GM19468 (cell line): ENCODE data around the gene KPNA1.
"Not testable (repeated sequence)": the region's sequence is repeated elsewhere in the genome, so short reads cannot be mapped to it uniquely, and the experiment has no call there.

Experiments used
- ATAC-seq: cut with Tn5 transposase; IDR thresholded peaks from one replicate; pipeline ENCODE4 v1.9.1; 2021; ENCODE audit warnings: mild to moderate bottlenecking, moderate library complexity, moderate number of reproducible peaks; ENCODE audit not compliant: unreplicated experiment; ENCODE audit errors: extremely low read depth

Gene KPNA1

GRCh38 chr3:122488262-122488973, 26.3 kb downstream of the KPNA1 start:
- no peak for ATAC-seq

- no peak for ATAC-seq
Observed at GRCh38 chr3:122484985-122485384, 29.8 kb downstream of the KPNA1 start.

- no peak for ATAC-seq
Observed at GRCh38 chr3:122481390-122481789, 33.3 kb downstream of the KPNA1 start.

- no peak for ATAC-seq
Observed at GRCh38 chr3:122476532-122476931, 38.2 kb downstream of the KPNA1 start.

GRCh38 chr3:122475316-122475715, 39.4 kb downstream of the KPNA1 start:
- no peak for ATAC-seq

GRCh38 chr3:122469659-122470058, 45.1 kb downstream of the KPNA1 start:
- ATAC-seq: no peak

- ATAC-seq: peak; percentile 32
Observed at GRCh38 chr3:122468896-122469533, 45.7 kb downstream of the KPNA1 start.

- ATAC-seq: no peak
Observed at GRCh38 chr3:122466701-122467240, 48.0 kb downstream of the KPNA1 start.

- no peak for ATAC-seq
Observed at GRCh38 chr3:122464659-122465058, 50.1 kb downstream of the KPNA1 start.

GRCh38 chr3:122462406-122462805, 52.3 kb downstream of the KPNA1 start:
- ATAC-seq: no peak

- no peak for ATAC-seq
Observed at GRCh38 chr3:122461806-122462205, 52.9 kb downstream of the KPNA1 start.

- no peak for ATAC-seq
Observed at GRCh38 chr3:122458992-122459391, 55.7 kb downstream of the KPNA1 start.

GRCh38 chr3:122457706-122458105, 57.0 kb downstream of the KPNA1 start:
- ATAC-seq: no peak

- ATAC-seq: no peak
Observed at GRCh38 chr3:122456074-122456473, 58.7 kb downstream of the KPNA1 start.

- ATAC-seq: no peak
Observed at GRCh38 chr3:122451371-122451770, 63.4 kb downstream of the KPNA1 start.

GRCh38 chr3:122448218-122448617, 66.5 kb downstream of the KPNA1 start:
- ATAC-seq: not testable (repeated sequence)

GRCh38 chr3:122444491-122444887, 70.2 kb downstream of the KPNA1 start:
- not testable (repeated sequence) for ATAC-seq

- ATAC-seq: not testable (repeated sequence)
Observed at GRCh38 chr3:122443762-122444490, 70.8 kb downstream of the KPNA1 start.

GRCh38 chr3:122443090-122443489, 71.6 kb downstream of the KPNA1 start:
- ATAC-seq: no peak

- ATAC-seq: no peak
Observed at GRCh38 chr3:122435950-122436349, 78.8 kb downstream of the KPNA1 start.

GRCh38 chr3:122430371-122430770, 84.4 kb downstream of the KPNA1 start:
- ATAC-seq: no peak
